CD4-positive, alpha-beta memory T cell (primary cell): ENCODE results near the gene SNRPB2. TPM values are rescaled to one million over a fixed set of nuclear protein-coding genes. Genes with fewer than 3 reads are reported as not detected.

Source experiments
- CTCF ChIA-PET: fragments of 350-600 bp; sonication (Branson Sonifier 250); formaldehyde crosslinking; loops from one replicate; lab custom pipeline; 2021; ENCODE audit warnings: inconsistent platforms; ENCODE audit not compliant: partially characterized antibody; lab: Charles Lee
- POLR2A ChIA-PET: fragments of 350-600 bp; sonication (Branson Sonifier 250); formaldehyde crosslinking; loops from one replicate; lab custom pipeline; 2021; ENCODE audit not compliant: partially characterized antibody; lab: Charles Lee
- DNase-seq, 5 donors: peaks; one replicate each; pipeline versions ENCODE4 v3.0.0 to v3.0.0-alpha.2; 2020 to 2022; ENCODE audit warnings: mixed read lengths in 1 of 5
- H3K27ac ChIP-seq: one replicate; pipeline ENCODE4 v1.7.0; 2013; ENCODE audit warnings: low read depth, low read length
- H3K27me3 ChIP-seq: 2 replicates; pipeline ENCODE4 v1.7.0; 2013; ENCODE audit warnings: mild to moderate bottlenecking, low read length, moderate library complexity; ENCODE audit not compliant: insufficient read depth
- H3K36me3 ChIP-seq: 2 replicates; pipeline ENCODE4 v1.7.0; 2013; ENCODE audit warnings: mild to moderate bottlenecking, low read length, moderate library complexity; ENCODE audit not compliant: insufficient read depth
- H3K4me1 ChIP-seq: 2 replicates; pipeline ENCODE4 v1.7.0; 2013; ENCODE audit warnings: mild to moderate bottlenecking, low read length, moderate library complexity; ENCODE audit not compliant: insufficient read depth
- H3K4me3 ChIP-seq, 2 donors: one replicate each; pipeline ENCODE4 v1.7.0; 2013; ENCODE audit warnings: low read length in 2 of 2, mild to moderate bottlenecking in 1 of 2
- H3K9me3 ChIP-seq, 2 donors: one replicate each; pipeline ENCODE4 v1.7.0; 2013; ENCODE audit warnings: low read length in 2 of 2, control low read depth in 1 of 2; ENCODE audit not compliant: control insufficient read depth in 1 of 2
- H3K27ac Mint-ChIP-seq, 7 donors: one replicate each; pipeline ENCODE4 v1.8.0; 2020 to 2021; ENCODE audit warnings: mixed read lengths in 7 of 7, mild to moderate bottlenecking in 6 of 7, inconsistent platforms in 3 of 7, moderate library complexity in 3 of 7
- H3K27me3 Mint-ChIP-seq, 2 donors: one replicate each; pipeline ENCODE4 v1.8.0; 2020 to 2021; ENCODE audit warnings: mixed read lengths in 2 of 2
- H3K36me3 Mint-ChIP-seq, 2 donors: one replicate each; pipeline ENCODE4 v1.8.0; 2020 to 2021; ENCODE audit warnings: mixed read lengths in 2 of 2, inconsistent platforms in 1 of 2, mild to moderate bottlenecking in 1 of 2
- H3K4me1 Mint-ChIP-seq, 4 donors: one replicate each; pipeline ENCODE4 v1.8.0; 2020 to 2021; ENCODE audit warnings: mixed read lengths in 4 of 4, mild to moderate bottlenecking in 1 of 4
- H3K4me3 Mint-ChIP-seq, 8 donors: one replicate each; pipeline ENCODE4 v1.8.0; 2020 to 2021; ENCODE audit warnings: mixed read lengths in 8 of 8, mild to moderate bottlenecking in 7 of 8, moderate library complexity in 6 of 8, inconsistent platforms in 3 of 8
- H3K9me3 Mint-ChIP-seq, 8 donors: one replicate each; pipeline ENCODE4 v1.8.0; 2020 to 2021; ENCODE audit warnings: mixed read lengths in 8 of 8, mild to moderate bottlenecking in 5 of 8, inconsistent platforms in 3 of 8, moderate library complexity in 1 of 8
- intact Hi-C: fragments of 100-400 bp; cut with micrococcal nuclease; formaldehyde crosslinking; loops from one replicate; pipeline ENCODE4 v1.15.1; 2023
- polyA plus RNA-seq, 2 donors: library from polyadenylated mRNA; unstranded; fragments of 300-500 nt; fragmentation: Illumina TruSeq; gene quantifications; one replicate each; pipeline ENCODE4 v1.2.3, GENCODE V29; 2021
- total RNA-seq, 2 experiments: library from RNA; stranded (reverse); gene quantifications; one replicate each; pipeline ENCODE4 v1.2.3, GENCODE V29; 2021

The SNRPB2 gene
- total RNA-seq (10 to 100 TPM; 45.6 to 49.0 TPM), polyA plus RNA-seq (100 to 1,000 TPM in 1 of 2 donors, 10 to 100 TPM in 1; 90.2 to 103 TPM)

- H3K4me1 Mint-ChIP-seq, result peaks cover 41 to 59% (median 51%) of the 10 kb centered on the region in 4 donors
- H3K27ac Mint-ChIP-seq, result peak within 1 kb of the TSS; percentile 96 to 100 (median 100)
- H3K9me3 Mint-ChIP-seq, result peaks cover 0 to 9% (median 2%) of the 10 kb centered on the region in 8 donors
- intact Hi-C loops, result loop anchor here (1.0 to 5.0 kb wide), 3 partner anchors 21 to 1237 kb away; partner anchors contain the start of genes MGME1 and SNX5
- Histone ChIP-seq H3K27ac (peak within 1 kb of the TSS; percentile 96), H3K4me3 (peak within 1 kb of the TSS; percentile 89 to 98), H3K27me3 (peaks cover 4% of the 10 kb centered on the region), H3K4me1 (peaks cover 52% of the 10 kb centered on the region), H3K36me3 (peaks cover 28% of the 10 kb centered on the region), H3K9me3 (no peaks in the 10 kb centered on the region)
- peaks cover 28 to 38% of the 10 kb centered on the region in 2 donors for H3K36me3 Mint-ChIP-seq
- DNase-seq, result peak; percentile 88 to 95 (median 90)
- peak within 1 kb of the TSS; percentile 99 to 100 (median 100) for H3K4me3 Mint-ChIP-seq
- POLR2A ChIA-PET, result interaction anchor here (0.6 to 2.3 kb wide), 13 partner anchors 9 to 1559 kb away, joined by 3 to 11 read pairs (median 3); partner anchors contain the start of genes KIF16B and ZNF133
- peaks cover 7% of the 10 kb centered on the region in 2 donors for H3K27me3 Mint-ChIP-seq
- CTCF ChIA-PET, result interaction anchor here (0.6 kb wide), 1 partner anchor 20 kb away, joined by 3 read pairs; no protein-coding TSS in a partner anchor
These were observed at the start of gene SNRPB2 for GRCh38 chr20:16729565-16730460. SNRPB2 (plus strand) TSS chr20:16730026; CDS start chr20:16731703, 1,677 bp downstream.

DNA sequence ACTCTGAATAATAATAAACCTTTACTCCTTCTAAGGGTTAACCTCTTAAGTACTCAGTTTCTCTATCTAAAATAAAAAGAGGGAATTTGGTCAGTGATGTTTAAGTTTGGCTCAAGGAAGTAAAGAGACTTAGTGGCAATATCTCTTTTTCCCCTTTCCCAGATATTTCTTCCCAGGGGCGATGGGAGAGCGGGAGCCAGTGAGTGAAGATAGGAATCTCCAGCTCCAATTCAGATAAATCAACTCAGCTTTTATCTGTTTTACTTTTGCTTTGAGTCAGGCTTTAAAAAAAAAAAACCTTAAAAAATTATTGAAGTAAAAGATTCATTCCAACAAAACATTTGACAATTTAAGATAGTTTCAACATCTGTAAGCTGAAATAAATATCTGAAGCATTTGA lies 45.4 kb upstream of the SNRPB2 start:
- H3K4me3 Mint-ChIP-seq, result no peak overlapping the region
- no peaks in the 10 kb centered on the region for H3K9me3 Mint-ChIP-seq
- POLR2A ChIA-PET, result no interaction called here
- no peak overlapping the region for H3K4me3 ChIP-seq
- no peaks in the 10 kb centered on the region for H3K9me3 ChIP-seq
- no peak overlapping the region for H3K27ac ChIP-seq
- CTCF ChIA-PET, result interaction anchor here (0.6 to 1.3 kb wide), 2 partner anchors 117 to 1315 kb away, joined by 3 read pairs; no protein-coding TSS in a partner anchor
- no peaks in the 10 kb centered on the region for H3K36me3 ChIP-seq
- DNase-seq, result no peak
- peaks cover 5 to 8% of the 10 kb centered on the region in 2 donors for H3K27me3 Mint-ChIP-seq
- H3K36me3 Mint-ChIP-seq, result no peaks in the 10 kb centered on the region
- intact Hi-C loops, result no loop called here
- H3K4me1 Mint-ChIP-seq, result no peaks in the 10 kb centered on the region
- H3K27ac Mint-ChIP-seq, result no peak overlapping the region
- H3K4me1 ChIP-seq, result no peaks in the 10 kb centered on the region
- no peaks in the 10 kb centered on the region for H3K27me3 ChIP-seq

DNA sequence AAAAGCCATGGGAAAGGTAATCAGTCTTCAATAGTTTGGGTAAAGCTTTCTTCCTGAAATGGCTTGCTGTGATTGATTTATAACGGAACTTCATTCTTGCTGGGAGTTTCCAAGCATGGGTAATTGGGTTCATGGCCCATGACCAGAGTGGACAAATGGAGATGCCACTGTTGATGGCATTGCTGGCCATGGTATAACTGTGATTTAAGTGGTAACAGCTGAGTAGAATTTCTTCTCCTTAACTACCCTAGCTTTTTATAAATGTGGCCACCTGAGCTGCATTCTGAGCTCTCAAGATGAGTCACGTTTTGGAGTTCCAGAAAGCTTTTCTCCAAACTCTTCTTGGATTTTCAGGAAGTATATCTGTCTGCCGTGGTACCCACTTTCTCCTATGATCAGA lies 39.9 kb upstream of the SNRPB2 start:
- Mint-ChIP-seq H3K4me3 (no peak overlapping the region), H3K27ac (no peak overlapping the region), H3K9me3 (no peaks in the 10 kb centered on the region), H3K27me3 (peaks cover 10% of the 10 kb centered on the region in 2 donors), H3K4me1 (peaks cover 0 to 5% (median under 1%) of the 10 kb centered on the region in 4 donors), H3K36me3 (no peaks in the 10 kb centered on the region)
- Histone ChIP-seq H3K27me3 (no peaks in the 10 kb centered on the region), H3K4me1 (no peaks in the 10 kb centered on the region), H3K9me3 (no peaks in the 10 kb centered on the region), H3K4me3 (no peak overlapping the region), H3K36me3 (no peaks in the 10 kb centered on the region), H3K27ac (no peak overlapping the region)
- ChIA-PET CTCF (no interaction called here), POLR2A (no interaction called here)
- intact Hi-C loops, result no loop called here
- no peak for DNase-seq

GRCh38 chr20:16691381-16691780 lies 38.4 kb upstream of the SNRPB2 start:
- H3K4me1 ChIP-seq, result no peaks in the 10 kb centered on the region
- intact Hi-C loops, result no loop called here
- POLR2A ChIA-PET, result no interaction called here
- Mint-ChIP-seq H3K36me3 (no peaks in the 10 kb centered on the region), H3K27ac (no peak overlapping the region), H3K27me3 (peaks cover 10 to 13% of the 10 kb centered on the region in 2 donors), H3K9me3 (no peaks in the 10 kb centered on the region), H3K4me1 (peaks cover 0 to 5% (median under 1%) of the 10 kb centered on the region in 4 donors), H3K4me3 (no peak overlapping the region)
- no peak for DNase-seq
- no peaks in the 10 kb centered on the region for H3K36me3 ChIP-seq
- no peak overlapping the region for H3K27ac ChIP-seq
- no peaks in the 10 kb centered on the region for H3K9me3 ChIP-seq
- H3K27me3 ChIP-seq, result no peaks in the 10 kb centered on the region
- H3K4me3 ChIP-seq, result no peak overlapping the region
- CTCF ChIA-PET, result no interaction called here

DNA sequence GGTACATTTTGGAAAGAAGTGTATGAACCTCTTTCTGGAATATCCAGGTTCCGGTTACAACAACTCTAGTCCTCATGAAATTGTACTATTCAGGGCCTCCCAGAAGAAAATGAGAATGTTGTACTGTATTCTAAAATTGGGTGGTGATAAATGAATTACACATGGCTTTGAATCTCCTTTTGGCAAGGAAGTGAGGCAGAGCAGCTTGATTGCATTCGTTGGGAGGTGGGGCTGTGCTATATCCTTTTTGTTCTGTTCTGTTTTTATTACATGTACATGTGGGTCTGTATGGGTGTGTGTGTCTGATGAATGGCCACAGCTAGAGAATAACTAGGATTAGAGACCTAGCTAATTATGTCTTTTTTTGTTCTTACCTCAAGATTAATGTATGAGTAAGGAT lies 37.8 kb upstream of the SNRPB2 start:
- H3K4me1 ChIP-seq, result no peaks in the 10 kb centered on the region
- peaks cover 13 to 16% of the 10 kb centered on the region in 2 donors for H3K27me3 Mint-ChIP-seq
- POLR2A ChIA-PET, result no interaction called here
- no peak overlapping the region for H3K4me3 Mint-ChIP-seq
- H3K27ac Mint-ChIP-seq, result no peak overlapping the region
- H3K9me3 ChIP-seq, result no peaks in the 10 kb centered on the region
- no peak for DNase-seq
- H3K36me3 ChIP-seq, result no peaks in the 10 kb centered on the region
- no peaks in the 10 kb centered on the region for H3K36me3 Mint-ChIP-seq
- intact Hi-C loops, result no loop called here
- H3K4me3 ChIP-seq, result no peak overlapping the region
- no peaks in the 10 kb centered on the region for H3K9me3 Mint-ChIP-seq
- H3K4me1 Mint-ChIP-seq, result peaks cover 0 to 5% (median under 1%) of the 10 kb centered on the region in 4 donors
- H3K27me3 ChIP-seq, result no peaks in the 10 kb centered on the region
- H3K27ac ChIP-seq, result no peak overlapping the region
- CTCF ChIA-PET, result no interaction called here

DNA sequence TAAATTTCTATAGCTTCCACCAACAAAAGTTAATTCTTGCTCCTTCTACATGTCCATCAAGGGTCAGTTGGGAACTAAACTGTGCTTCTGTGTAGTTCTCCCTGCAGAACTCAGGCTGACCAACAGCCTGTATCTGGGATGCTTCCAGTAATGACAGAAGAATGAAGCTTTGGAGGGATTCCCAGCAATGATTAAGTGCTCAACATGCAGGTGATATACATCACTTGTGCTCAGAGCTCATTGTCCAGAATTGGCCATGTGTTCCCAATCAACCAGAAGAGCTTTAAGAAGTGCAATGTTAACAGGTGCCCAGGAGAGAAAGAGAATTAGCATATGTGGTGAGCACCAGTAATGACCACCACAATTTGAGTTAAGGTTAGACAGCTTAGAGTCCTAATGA lies 37.4 kb upstream of the SNRPB2 start:
- POLR2A ChIA-PET, result no interaction called here
- no peak overlapping the region for H3K4me3 Mint-ChIP-seq
- intact Hi-C loops, result no loop called here

GRCh38 chr20:16693278-16693677 lies 36.5 kb upstream of the SNRPB2 start:
- Mint-ChIP-seq H3K4me3 (no peak overlapping the region), H3K36me3 (no peaks in the 10 kb centered on the region), H3K9me3 (no peaks in the 10 kb centered on the region), H3K4me1 (peaks cover 0 to 5% (median under 1%) of the 10 kb centered on the region in 4 donors), H3K27me3 (peaks cover 12 to 15% of the 10 kb centered on the region in 2 donors), H3K27ac (no peak overlapping the region)
- H3K4me3 ChIP-seq, result no peak overlapping the region
- H3K36me3 ChIP-seq, result no peaks in the 10 kb centered on the region
- no peaks in the 10 kb centered on the region for H3K27me3 ChIP-seq
- intact Hi-C loops, result no loop called here
- no peaks in the 10 kb centered on the region for H3K4me1 ChIP-seq
- POLR2A ChIA-PET, result no interaction called here
- no peaks in the 10 kb centered on the region for H3K9me3 ChIP-seq
- no peak overlapping the region for H3K27ac ChIP-seq
- CTCF ChIA-PET, result no interaction called here
- DNase-seq, result no peak

More for the DNA sequence above, 37.4 kb upstream of the SNRPB2 start:
- H3K4me1 Mint-ChIP-seq, result peaks cover 0 to 5% (median under 1%) of the 10 kb centered on the region in 4 donors
- no peaks in the 10 kb centered on the region for H3K36me3 Mint-ChIP-seq
- Histone ChIP-seq H3K9me3 (no peaks in the 10 kb centered on the region), H3K27ac (no peak overlapping the region), H3K27me3 (no peaks in the 10 kb centered on the region), H3K4me3 (no peak overlapping the region), H3K36me3 (no peaks in the 10 kb centered on the region), H3K4me1 (no peaks in the 10 kb centered on the region)
- CTCF ChIA-PET, result no interaction called here
- H3K9me3 Mint-ChIP-seq, result no peaks in the 10 kb centered on the region
- peaks cover 13 to 16% of the 10 kb centered on the region in 2 donors for H3K27me3 Mint-ChIP-seq
- DNase-seq, result no peak
- H3K27ac Mint-ChIP-seq, result no peak overlapping the region
